HepG2 (cell line): ENCODE results near the gene COMMD4. TPM values are rescaled to one million over a fixed set of nuclear protein-coding genes. Genes with fewer than 3 reads are reported as not detected.

Experiments used
- ATF7-NPFF ChIP-seq: sonication (generic); formaldehyde crosslinking; IDR thresholded peaks from 2 replicates; pipeline ENCODE4 v1.8.1; 2023; ENCODE audit warnings: mild to moderate bottlenecking, low read depth, missing genetic modification reagents, moderate library complexity
- BRF2 ChIP-seq: sonication (generic); formaldehyde crosslinking; IDR thresholded peaks from 2 replicates; pipeline ENCODE4 v1.8.1; 2022; ENCODE audit warnings: mild to moderate bottlenecking, missing genetic modification reagents
- CTCF ChIP-seq: sonication (generic); formaldehyde crosslinking; IDR thresholded peaks from 2 replicates; pipeline ENCODE4 v1.5.0; 2020; ENCODE audit warnings: mild to moderate bottlenecking, missing genetic modification reagents, moderate library complexity
- GMEB2 ChIP-seq: IDR thresholded peaks from 2 replicates; pipeline ENCODE4 v1.6.1; 2016; ENCODE audit warnings: missing biosample characterization, missing genetic modification reagents, low read depth
- HDAC1 ChIP-seq: sonication (generic); formaldehyde crosslinking; IDR thresholded peaks from 2 replicates; pipeline ENCODE4 v1.5.1; 2020; ENCODE audit warnings: mild to moderate bottlenecking, missing genetic modification reagents
- NFE2 ChIP-seq: sonication (generic); formaldehyde crosslinking; IDR thresholded peaks from 2 replicates; pipeline ENCODE4 v1.4.0; 2020; ENCODE audit warnings: missing genetic modification reagents
- TRAFD1 ChIP-seq: sonication (generic); formaldehyde crosslinking; IDR thresholded peaks from 2 replicates; pipeline ENCODE4 v1.5.1; 2020; ENCODE audit warnings: missing genetic modification reagents, mild to moderate bottlenecking, borderline replicate concordance
- TSC22D2 ChIP-seq: sonication (generic); formaldehyde crosslinking; IDR thresholded peaks from 2 replicates; pipeline ENCODE4 v1.5.1; 2020; ENCODE audit warnings: missing genetic modification reagents, mild to moderate bottlenecking, borderline replicate concordance
- ZBTB21 ChIP-seq: sonication (generic); formaldehyde crosslinking; IDR thresholded peaks from 2 replicates; pipeline ENCODE4 v1.4.0; 2020; ENCODE audit warnings: missing genetic modification reagents
- ZBTB40 ChIP-seq, 2 experiments: fragments of 450-650 bp in 1 of 2; sonication (generic) in 1 of 2; formaldehyde crosslinking in 1 of 2; IDR thresholded peaks; 2 replicates each; pipeline versions ENCODE4 v1.6.1 to v1.8.0; 2016 to 2022; ENCODE audit warnings: antibody characterized with exemption in 1 of 2, mild to moderate bottlenecking in 1 of 2, missing genetic modification reagents in 1 of 2
- ZNF143 ChIP-seq: sonication (generic); formaldehyde crosslinking; IDR thresholded peaks from 2 replicates; pipeline ENCODE4 v1.4.0; 2020; ENCODE audit warnings: missing genetic modification reagents
- ZNF720 ChIP-seq: sonication (generic); formaldehyde crosslinking; IDR thresholded peaks from 2 replicates; pipeline ENCODE4 v1.4.0; 2020; ENCODE audit warnings: missing genetic modification reagents
- polyA plus RNA-seq, 8 experiments: library from polyadenylated mRNA; depleted of rRNA in 3 of 8; stranded (reverse) in 7 of 8; unstranded in 1 of 8; fragments of >200 nt; fragmentation: Illumina TruSeq in 4 of 8; extraction: Trizol in 4 of 8; gene quantifications; 2 replicates each; pipeline versions ENCODE4 v1.2.1 to v1.2.3, GENCODE V29; 2011 to 2016; ENCODE audit warnings: low read depth in 4 of 8, missing spikeins in 1 of 8, mixed read lengths in 1 of 8; ENCODE audit not compliant: insufficient read depth in 1 of 8
- total RNA-seq, 5 experiments: library from RNA; depleted of rRNA; stranded (reverse); fragments of >200 nt; fragmentation: Illumina TruSeq; extraction: Trizol; gene quantifications; 2 replicates each; pipeline ENCODE4 v1.2.3, GENCODE V29; 2016; ENCODE audit warnings: low read depth in 1 of 5

The COMMD4 gene
- total and polyA plus RNA-seq, 2 of the 13 experiments (the other 11 are each of a cell fraction or from before 2014, with no cell fraction given), result 45.8 to 89.9 TPM

- TF ChIP-seq BRF2 (CRISPR knock-in tag) (no peak), ZBTB21 (CRISPR knock-in tag) (no peak), ZNF143 (CRISPR knock-in tag) (peak; percentile 90), CTCF (CRISPR knock-in tag) (peak; percentile 21), ATF7-NPFF (CRISPR knock-in tag) (0 out of 2 replicates have a peak, but pooled peaks have one; percentile 46), ZNF720 (CRISPR knock-in tag) (no peak), HDAC1 (CRISPR knock-in tag) (peak; percentile 45), NFE2 (CRISPR knock-in tag) (no peak), GMEB2 (no peak), TRAFD1 (CRISPR knock-in tag) (0 out of 2 replicates have a peak, but pooled peaks have one; percentile 27), TSC22D2 (CRISPR knock-in tag) (no peak), ZBTB40 (IDR thresholded peaks at IDR 0.05) (no peak), ZBTB40 (CRISPR knock-in tag; IDR thresholded peaks at IDR 0.05) (peak; percentile 74)
These were observed 11.6 kb downstream of the COMMD4 start (continued) for GRCh38 chr15:75347222-75348033.
